ENCODE results near the gene SUMF1. TPM values are rescaled to one million over a fixed set of nuclear protein-coding genes. Genes with fewer than 3 reads are reported as not detected.

SUMF1 gene
- total and polyA plus RNA-seq, 8 donors, result 27.1 to 43.9 (median 35.3) TPM

DNA sequence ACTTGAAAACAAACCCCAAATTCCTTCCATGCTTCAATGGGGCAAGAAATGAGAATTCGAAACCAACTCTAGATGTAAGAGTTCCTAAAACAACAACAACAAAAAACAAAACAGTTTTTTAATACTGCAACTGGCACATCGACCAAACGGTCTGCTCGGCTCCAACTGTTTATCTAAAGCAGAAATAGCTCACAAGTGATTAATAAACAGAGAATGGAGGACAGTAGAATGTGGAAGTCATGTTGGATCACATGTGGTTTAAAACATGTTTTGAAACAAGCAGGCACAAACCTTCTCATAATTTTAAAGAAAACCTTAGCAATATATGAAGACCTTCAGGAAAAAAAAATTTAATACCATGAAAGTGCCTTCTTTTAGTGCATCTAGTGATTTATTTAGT lies 108.8 kb downstream of the SUMF1 start:
- intact Hi-C loops (cut with DNase I), result no loop called here
- DNase-seq, result no peak

DNA sequence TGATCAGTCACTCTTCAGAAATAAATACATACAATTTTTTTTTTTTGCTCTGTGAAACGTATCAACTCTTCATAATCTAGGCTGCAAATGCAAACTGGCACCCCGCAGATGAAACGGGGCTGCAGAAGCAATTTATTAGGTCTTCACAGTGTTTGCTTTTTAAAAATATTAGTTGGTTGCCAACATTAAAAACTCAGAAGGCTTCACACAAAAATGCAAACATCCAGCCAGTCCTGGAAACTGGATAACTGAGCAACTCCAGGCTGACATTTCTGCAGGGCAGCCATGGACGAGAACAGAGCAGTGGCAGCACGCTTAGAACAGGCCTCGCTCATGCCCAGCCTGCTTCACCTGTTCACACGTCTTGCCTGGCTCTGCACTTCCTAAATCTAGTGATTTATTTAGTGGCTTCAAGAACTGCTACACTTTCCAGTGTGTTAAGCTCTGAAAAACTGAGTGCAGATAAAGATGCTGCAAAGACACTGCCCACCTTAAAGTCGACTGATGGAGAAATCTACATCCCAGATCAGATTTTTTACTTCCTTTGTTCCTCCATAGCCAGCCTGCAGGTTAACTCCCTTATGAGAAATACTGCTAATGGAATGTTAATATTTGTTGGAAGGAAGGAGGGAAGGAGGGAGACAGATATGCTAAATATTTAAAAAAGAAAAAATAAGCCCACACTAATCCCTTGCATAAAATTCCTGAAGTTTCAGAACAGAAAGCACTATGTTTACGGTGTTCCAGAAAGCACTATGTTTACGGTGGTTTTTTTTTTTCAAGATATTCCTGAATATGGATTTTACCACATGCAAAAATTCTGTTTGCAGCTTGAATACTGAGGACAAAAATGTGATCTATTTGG lies 110.3 kb downstream of the SUMF1 start:
- intact Hi-C loops (cut with DNase I), result no loop called here
- DNase-seq (no peak), ATAC-seq (no peak)
- Histone ChIP-seq H3K27ac (no peak overlapping the region), H3K36me3 (peaks cover 0 to 3% of the 10 kb centered on the region in 2 donors), H3K4me1 (peaks cover 4 to 18% of the 10 kb centered on the region in 2 donors), H3K27me3 (no peaks in the 10 kb centered on the region), H3K9me3 (no peaks in the 10 kb centered on the region), H3K4me3 (no peak overlapping the region)
- TF ChIP-seq, protein P1, sequence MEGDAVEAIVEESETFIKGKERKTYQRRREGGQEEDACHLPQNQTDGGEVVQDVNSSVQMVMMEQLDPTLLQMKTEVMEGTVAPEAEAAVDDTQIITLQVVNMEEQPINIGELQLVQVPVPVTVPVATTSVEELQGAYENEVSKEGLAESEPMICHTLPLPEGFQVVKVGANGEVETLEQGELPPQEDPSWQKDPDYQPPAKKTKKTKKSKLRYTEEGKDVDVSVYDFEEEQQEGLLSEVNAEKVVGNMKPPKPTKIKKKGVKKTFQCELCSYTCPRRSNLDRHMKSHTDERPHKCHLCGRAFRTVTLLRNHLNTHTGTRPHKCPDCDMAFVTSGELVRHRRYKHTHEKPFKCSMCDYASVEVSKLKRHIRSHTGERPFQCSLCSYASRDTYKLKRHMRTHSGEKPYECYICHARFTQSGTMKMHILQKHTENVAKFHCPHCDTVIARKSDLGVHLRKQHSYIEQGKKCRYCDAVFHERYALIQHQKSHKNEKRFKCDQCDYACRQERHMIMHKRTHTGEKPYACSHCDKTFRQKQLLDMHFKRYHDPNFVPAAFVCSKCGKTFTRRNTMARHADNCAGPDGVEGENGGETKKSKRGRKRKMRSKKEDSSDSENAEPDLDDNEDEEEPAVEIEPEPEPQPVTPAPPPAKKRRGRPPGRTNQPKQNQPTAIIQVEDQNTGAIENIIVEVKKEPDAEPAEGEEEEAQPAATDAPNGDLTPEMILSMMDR (IDR thresholded peaks at IDR 0.05), result no peak

More for the DNA sequence above, 108.8 kb downstream of the SUMF1 start:
- TF ChIP-seq, protein P1 (IDR thresholded peaks at IDR 0.05), result no peak
- no peak for ATAC-seq
- H3K36me3 ChIP-seq, result peaks cover 0 to 9% of the 10 kb centered on the region in 2 donors
- no peaks in the 10 kb centered on the region for H3K9me3 ChIP-seq
- no peak overlapping the region for H3K27ac ChIP-seq
- no peak overlapping the region for H3K4me3 ChIP-seq
- peaks cover 4 to 14% of the 10 kb centered on the region in 2 donors for H3K4me1 ChIP-seq
- H3K27me3 ChIP-seq, result no peaks in the 10 kb centered on the region

DNA sequence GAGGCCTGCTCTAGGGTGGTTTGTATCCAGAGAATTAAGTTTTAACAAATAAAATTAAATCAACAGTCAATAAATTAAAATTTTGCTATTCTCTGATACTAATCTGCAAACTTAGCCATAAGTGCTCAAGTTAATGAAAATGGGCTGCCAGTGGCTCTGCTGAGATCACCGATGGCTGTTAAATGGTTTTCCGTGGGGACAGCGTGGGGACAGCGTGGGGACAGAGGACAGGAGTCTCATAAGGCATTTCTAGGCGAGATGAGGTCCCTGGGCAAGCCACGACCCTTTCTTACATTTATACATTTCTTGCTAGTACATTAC lies 110.9 kb downstream of the SUMF1 start:
- H3K4me3 ChIP-seq, result no peak overlapping the region
- DNase-seq, result no peak
- intact Hi-C loops (cut with DNase I), result no loop called here
- H3K27me3 ChIP-seq, result no peaks in the 10 kb centered on the region
- peaks cover 4 to 24% of the 10 kb centered on the region in 2 donors for H3K4me1 ChIP-seq
- TF ChIP-seq, protein P1 (IDR thresholded peaks at IDR 0.05), result no peak
- H3K9me3 ChIP-seq, result no peaks in the 10 kb centered on the region
- ATAC-seq, result no peak
- H3K27ac ChIP-seq, result no peak overlapping the region
- no peaks in the 10 kb centered on the region for H3K36me3 ChIP-seq

DNA sequence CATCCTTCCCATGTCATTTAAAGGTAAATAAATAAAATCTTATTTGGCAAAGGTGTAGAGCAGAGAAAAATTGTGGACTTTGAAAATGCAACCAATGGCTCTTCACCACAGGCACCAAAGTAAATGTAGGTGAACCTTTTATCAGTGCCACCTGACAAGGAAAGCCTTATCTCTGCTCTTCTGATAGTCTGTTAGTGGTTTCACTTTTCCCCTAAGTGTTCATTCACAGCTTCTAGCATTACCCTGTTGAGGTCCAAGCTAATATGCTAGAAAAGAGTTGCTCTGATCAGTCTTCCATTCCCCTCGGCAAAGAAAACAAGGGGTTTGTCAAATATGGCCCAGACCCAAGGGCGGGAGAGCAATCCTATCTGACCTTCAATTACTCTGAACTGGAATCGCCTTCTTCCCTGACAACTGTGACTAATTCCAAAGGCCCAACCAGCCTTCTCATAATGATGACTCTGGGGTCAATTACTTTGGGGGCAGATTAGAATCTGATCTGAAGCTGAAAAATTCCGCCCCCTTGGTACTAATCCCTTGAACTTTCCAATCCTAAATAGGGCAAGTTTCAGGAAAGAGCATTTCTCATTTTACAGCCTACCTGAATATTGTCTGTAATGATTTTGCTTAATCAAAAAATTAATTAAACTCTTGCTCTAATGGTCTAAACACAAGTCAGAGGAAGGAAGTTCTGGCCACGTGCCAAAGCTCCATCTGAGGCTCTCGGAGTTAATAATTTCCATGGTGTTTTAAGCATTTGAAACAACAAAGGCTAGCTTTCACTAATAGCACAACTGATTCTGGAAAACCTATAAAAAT lies 111.5 kb downstream of the SUMF1 start:
- Histone ChIP-seq H3K36me3 (no peaks in the 10 kb centered on the region), H3K4me1 (peaks cover 4 to 30% of the 10 kb centered on the region in 2 donors), H3K9me3 (no peaks in the 10 kb centered on the region), H3K27me3 (no peaks in the 10 kb centered on the region), H3K27ac (no peak overlapping the region), H3K4me3 (no peak overlapping the region)
- DNase-seq (peak in 1 of 4 donors; percentile 63), ATAC-seq (peak; percentile 12)
- intact Hi-C loops (cut with DNase I), result no loop called here
- TF ChIP-seq, protein P1 (IDR thresholded peaks at IDR 0.05), result no peak

DNA sequence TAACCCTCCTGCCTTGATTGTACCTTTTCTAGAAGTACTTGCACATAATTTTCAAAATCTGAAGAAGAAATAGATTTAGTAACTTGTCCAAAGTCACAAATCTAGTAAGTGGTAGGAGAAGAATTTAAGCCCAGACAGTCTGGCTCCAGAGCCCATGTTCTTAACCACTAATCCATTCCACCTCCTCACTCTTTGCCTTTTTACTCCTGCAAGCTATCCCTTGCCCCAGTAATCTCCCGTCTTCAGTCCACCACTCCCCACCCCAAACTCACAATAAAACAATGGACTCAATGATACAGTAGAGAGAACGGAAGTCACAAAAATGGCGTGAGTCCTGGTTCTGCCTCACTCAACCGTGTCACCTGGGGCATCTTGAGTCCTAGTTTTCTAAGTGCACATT lies 115.2 kb downstream of the SUMF1 start:
- no peaks in the 10 kb centered on the region for H3K36me3 ChIP-seq
- intact Hi-C loops (cut with DNase I), result loop anchor here in 1 of 2 donors (5.0 kb wide), 1 partner anchor 280 kb away; no protein-coding TSS in a partner anchor
- TF ChIP-seq, protein P1 (IDR thresholded peaks at IDR 0.05), result no peak
- ATAC-seq, result peak; percentile 23
- H3K4me3 ChIP-seq, result no peak overlapping the region
- H3K27ac ChIP-seq, result peak overlapping the region in 1 of 2 donors; percentile 68
- DNase-seq, result no peak
- H3K27me3 ChIP-seq, result no peaks in the 10 kb centered on the region
- peaks cover 4 to 31% of the 10 kb centered on the region in 2 donors for H3K4me1 ChIP-seq
- H3K9me3 ChIP-seq, result no peaks in the 10 kb centered on the region

Measured in left lung (tissue), 10 donors.